Activated CD4-positive, alpha-beta T cell treated with anti-CD3 and anti-CD28 coated beads, Interleukin-2, Interleukin-4, amounts not matched to agents 100 ng/mL and 50 ng/mL, durations not matched to agents 16 hours and 8 hours (primary cell): ENCODE measurements around the gene RAD51B.
"Not testable (repeated sequence)": the region's sequence is repeated elsewhere in the genome, so short reads cannot be mapped to it uniquely, and the experiment has no call there.

Experiments
- DNase-seq: peaks from one replicate; pipeline ENCODE4 v3.0.0-alpha.2; 2020; ENCODE audit warnings: low spot score

The RAD51B gene

GRCh38 chr14:68655021-68655831 is 835.6 kb downstream of the RAD51B start:
- no peak for DNase-seq

DNA sequence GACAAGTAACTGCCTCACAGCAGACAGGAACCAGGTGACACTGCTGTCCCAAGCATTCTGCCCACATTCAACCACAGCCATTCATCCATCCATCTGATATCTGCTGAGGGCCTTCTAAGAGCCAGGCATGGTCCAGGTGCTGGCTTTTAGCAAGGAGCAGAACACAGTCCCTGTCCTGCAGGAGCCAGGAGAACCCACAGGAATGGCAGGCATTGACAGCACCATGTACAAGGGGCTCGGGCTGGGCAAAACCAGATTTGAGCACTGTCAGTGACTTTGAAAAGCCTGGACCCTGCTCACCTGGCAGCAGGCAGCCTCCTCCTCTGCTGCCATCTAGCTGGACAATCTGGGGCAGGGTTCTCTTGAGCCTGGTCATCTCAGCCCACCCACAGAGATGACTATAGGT is 836.3 kb downstream of the RAD51B start:
- no peak for DNase-seq

DNA sequence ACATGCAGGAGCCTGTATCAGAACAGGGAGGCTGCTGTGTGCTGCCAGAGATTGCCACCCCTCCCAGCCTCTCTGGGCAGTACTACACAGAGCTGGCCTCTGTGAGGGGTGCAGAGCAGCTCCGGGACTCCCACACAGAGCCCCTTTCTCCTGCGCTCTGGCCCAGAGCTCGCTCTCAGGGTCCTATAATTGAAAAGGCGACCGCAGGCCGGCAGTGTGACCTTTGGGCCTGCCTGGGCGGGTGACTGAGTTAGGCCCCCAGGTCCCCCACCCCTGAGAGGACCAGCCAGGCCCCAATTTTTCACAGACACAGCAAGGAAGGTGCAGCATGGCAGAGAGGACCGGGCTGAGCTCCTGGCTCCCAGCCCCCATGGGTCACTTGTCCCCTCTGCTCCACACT is 836.9 kb downstream of the RAD51B start:
- DNase-seq, result no peak

DNA sequence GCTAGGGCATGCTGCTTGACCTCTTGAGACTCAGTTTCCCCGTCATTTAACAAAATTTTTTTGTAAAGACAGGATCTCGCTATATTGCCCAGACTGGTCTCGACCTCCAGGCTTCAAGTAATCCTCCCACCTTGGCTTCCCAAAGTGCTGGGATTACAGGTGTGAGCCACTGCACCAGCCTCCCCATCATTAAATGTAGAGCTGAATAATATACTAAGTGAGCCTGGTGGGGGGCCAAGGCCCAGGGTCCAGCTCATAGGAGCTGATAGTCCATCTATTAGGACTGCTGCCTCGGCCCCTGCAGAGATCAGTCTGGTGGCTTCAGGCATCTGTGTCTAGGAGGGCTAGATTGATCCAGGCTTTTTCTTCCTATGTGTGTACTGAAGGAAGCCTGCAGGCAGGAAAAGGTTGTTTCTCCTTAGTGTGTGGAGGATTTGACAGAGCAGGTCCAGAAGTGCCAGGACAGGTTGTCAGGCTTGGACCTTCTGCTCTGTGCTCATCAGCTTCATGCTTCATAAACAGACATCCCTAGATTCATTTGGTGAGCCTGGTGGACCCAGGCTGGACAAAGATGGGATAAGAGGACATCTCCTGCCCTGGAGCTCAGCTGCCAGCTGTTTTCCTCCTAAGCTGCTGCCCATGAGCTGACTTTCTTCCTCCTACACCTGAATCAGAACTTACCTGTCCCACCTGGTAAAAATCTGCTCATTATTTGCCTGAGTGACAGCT is 837.9 kb downstream of the RAD51B start:
- DNase-seq, result no peak

GRCh38 chr14:68658029-68658509 is 838.5 kb downstream of the RAD51B start:
- no peak for DNase-seq

- DNase-seq, result no peak
Observed at GRCh38 chr14:68658943-68659931, 839.7 kb downstream of the RAD51B start.

DNA sequence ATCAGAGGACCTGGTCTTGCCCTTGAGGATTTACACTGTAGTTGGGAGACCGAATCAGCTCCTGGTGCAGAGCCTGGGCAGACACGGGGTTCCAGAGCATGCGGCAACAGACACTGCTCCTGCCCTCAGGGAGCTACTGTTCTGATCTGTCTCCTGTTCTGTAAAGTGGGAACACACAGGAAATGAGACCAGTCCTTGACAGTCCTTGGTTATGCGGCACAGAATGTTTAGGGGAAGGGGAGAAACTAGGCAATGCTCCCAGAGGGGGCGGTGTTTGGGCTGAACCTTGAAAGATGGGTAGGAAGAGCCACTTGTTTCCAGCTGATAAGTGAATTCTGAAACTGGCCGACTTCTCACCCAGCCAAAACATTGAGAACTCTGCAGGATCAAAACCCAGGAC is 840.9 kb downstream of the RAD51B start:
- DNase-seq, result no peak

GRCh38 chr14:68661226-68662225 is 841.9 kb downstream of the RAD51B start:
- DNase-seq, result no peak

- no peak for DNase-seq
Observed at GRCh38 chr14:68662392-68662791, 842.8 kb downstream of the RAD51B start.

- DNase-seq, result not testable (repeated sequence)
Observed at GRCh38 chr14:68662826-68663225, 843.2 kb downstream of the RAD51B start.

DNA sequence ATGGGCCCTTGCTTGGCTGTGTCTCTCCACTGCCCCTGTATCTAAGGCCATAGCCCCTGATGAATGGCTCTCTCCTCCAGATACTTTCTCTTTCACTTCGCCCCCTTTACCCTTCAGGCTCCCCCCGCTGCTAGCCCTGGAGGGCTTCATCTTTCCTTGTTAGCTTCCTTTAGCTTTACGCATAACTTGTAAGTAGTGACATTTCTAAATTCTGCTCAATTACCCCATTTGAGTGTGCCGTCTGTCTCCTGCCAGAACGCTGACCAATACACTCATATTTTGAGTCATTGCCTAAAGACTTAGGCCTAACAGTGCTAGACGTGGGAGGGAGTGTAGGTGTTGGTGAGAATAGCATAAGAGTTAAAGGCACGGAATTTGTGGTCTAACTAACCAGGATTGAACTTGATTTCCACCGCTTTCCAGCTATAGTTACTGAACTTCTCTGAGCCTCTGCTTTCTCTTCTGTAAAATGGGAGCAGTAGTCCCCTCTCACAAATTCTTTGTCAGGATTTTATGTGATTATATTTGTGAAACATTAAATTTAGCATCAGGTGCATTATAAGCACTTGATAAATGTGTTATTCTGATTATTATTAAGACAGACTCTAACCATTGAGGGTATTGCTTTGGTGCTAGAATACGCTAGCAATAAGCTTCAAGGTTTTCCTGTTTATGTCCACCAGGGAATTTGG is 844.0 kb downstream of the RAD51B start:
- peak; percentile 87 for DNase-seq

DNA sequence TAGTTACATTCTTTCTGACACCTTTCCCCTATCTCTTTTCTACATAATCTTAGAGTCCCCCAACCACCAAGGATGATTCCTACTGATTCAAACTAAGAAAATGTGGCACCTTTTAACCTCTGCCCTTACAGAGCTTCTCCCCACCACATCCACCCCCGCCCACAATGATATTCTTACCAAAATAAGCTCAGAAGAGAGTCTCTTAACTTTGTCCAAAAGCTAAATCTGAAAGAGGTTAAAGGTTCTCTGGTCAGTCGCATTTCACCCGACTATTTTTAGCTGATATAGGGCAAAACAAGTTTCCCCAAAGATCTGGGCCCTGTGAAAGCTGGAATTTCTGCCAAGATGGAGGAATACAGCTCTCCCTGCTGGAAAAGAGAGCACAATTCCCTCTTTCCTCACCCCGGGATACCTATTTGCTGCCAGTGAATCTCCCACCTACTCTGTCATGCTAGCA is 844.7 kb downstream of the RAD51B start:
- DNase-seq, result peak; percentile 72

DNA sequence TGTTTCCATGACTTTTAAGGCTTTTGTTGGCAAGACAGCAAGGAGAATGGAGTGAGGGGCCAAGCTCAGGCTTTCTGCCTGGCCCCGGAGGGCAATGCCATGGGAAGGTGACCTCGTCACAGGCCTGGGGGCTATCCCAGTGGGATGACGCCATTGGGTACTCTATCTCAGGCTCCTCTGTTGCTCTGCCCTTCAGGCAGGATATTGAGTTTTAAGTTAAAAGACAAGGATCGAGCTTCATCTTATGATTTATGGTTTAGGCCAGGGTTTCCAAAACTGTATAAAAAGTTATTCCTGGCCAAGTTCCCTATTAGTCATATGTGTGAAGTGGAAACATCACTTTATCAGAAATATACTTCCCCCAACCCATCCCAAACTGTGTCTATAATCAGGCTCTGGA is 845.6 kb downstream of the RAD51B start:
- DNase-seq, result no peak

- DNase-seq, result no peak
Observed at GRCh38 chr14:68665792-68666204, 846.2 kb downstream of the RAD51B start.

DNA sequence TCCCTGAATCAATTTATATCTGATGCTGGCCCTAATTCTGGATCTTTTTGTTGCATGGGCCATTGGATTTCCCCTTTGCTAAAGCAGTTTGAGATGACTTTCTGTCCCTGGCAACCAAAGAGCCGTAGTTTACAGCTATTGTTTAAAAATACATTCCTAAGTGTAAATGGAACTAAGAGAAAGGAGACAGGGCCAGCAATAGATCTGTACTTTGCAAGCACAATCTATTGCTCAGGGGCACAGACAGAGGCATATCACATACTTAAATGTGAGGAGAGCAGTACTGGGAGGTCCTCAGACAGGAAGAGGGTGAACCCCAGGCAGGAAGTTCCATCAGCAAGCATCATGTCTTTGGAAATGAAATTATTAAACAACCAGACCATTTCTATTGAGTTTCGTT is 846.7 kb downstream of the RAD51B start:
- DNase-seq, result no peak

DNA sequence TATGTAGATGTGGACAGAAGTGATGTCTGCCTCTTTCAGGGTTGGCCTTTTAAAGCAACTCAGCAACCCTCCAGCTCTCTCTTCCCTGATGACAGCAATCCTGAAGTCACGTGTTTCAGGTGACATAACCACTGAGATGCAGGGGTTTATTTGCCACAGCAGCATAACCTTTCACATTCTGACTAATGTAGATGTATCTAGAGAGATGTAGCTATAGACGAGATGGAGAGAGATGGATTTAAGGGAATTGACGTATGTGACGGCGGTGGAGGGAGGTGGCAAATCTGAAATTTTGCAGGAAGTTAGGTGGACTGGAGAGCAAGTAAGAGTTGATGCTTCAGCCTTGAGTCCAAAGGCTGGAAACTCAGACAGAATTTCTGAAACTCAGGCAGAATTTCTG is 847.3 kb downstream of the RAD51B start:
- no peak for DNase-seq

DNA sequence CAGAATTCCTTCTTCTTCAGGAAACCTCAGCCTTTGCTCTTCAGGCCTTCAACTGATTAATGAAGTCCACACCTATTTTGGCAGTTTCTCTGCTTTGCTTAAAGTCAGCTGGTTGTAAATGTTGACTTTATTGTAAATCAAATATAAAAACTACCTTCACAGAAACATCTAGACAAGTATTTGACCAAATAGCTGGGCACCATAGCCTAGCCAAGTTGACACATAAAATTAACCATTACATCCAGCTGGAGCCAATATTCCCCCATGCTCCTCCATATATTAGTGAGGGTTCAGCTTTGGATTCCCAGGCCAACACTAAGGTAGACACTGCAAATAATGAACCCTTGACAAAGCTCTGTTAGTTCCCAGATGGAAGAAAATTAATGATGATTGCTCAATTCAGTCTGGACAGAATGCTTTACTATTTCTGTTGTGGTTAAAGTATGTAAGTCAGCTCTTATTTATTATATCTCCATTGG is 847.8 kb downstream of the RAD51B start:
- no peak for DNase-seq

GRCh38 chr14:68668028-68668427 is 848.4 kb downstream of the RAD51B start:
- DNase-seq, result no peak

DNA sequence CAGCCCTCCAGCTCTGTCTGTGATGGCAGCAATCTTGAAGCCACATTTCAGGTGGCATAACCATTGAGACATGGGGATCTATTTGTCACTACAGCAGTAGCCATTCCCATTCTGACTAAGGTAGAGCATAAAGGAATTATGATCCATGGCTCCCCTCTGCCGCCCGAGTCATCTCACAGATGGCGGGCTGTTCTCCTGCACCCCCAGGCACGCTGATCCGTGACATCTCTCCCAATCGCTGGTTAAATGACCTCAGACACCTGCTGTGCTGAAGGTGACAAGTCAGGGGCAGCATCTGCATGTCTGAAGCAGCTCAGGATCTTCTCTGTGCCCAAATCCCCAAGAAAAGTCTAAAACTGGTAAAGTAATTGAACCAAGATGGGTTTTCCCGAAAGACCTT is 849.0 kb downstream of the RAD51B start:
- DNase-seq, result no peak

- DNase-seq, result no peak
Observed at GRCh38 chr14:68669111-68669511, 849.5 kb downstream of the RAD51B start.
